ENCODE measurements around the gene PALMD. TPM values are rescaled to one million over a fixed set of nuclear protein-coding genes. Genes with fewer than 3 reads are reported as not detected.

The PALMD gene
- total RNA-seq, 1 donor, result 6.0 TPM

GRCh38 chr1:99680270-99680669, 34.4 kb downstream of the PALMD start:
- H3K4me3 ChIP-seq (ENCODE audit: low read depth, low read length), result no peak overlapping the region
- no peak for TF ChIP-seq CTCF (IDR thresholded peaks at IDR 0.05; ENCODE audit: insufficient read depth, low read length)
- DNase-seq (ENCODE audit: low read depth), result peak; percentile 67

DNA sequence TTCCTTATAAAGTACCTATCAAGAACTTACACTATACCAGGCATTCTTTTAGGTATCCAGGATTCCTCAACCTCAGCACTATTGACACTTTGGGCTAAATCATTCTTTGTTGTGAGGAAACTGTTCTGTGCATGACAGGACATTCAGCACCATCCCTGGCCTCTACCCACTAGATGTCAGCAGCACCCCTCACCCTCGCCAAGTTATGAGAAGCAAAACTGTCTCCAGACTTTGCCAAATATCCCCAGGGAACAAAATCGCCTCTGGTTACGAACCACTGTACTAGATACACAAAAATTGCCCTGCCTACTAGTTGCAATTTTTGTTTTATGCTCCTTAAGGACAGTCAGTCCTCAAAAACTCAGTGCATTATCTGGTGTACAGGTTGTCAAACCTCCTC, 35.7 kb downstream of the PALMD start:
- no peak overlapping the region for H3K4me3 ChIP-seq (ENCODE audit: low read depth, low read length)
- TF ChIP-seq CTCF (IDR thresholded peaks at IDR 0.05; ENCODE audit: insufficient read depth, low read length), result no peak
- no peak for DNase-seq (ENCODE audit: low read depth)

DNA sequence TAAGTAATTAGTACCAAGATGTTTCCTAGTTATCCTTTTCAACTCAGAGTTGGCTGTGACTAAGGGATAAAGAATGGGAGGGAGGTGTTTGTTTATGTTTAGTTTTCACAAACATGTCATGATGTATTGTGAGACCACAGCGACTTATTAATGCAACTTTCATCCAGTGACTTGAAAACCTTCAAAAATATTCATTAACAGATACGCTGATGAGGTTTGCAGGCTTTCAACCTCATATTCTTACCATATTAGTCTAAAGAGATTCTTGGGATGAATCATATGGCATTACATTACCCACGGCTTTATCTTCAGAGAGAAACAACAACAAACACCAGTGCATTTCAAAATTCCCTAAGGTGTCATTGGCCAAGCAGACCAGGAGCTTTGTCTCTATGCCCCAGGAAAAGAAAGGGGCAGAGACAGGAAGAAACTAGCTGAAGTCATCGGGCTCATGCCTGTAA, 36.4 kb downstream of the PALMD start:
- TF ChIP-seq CTCF (IDR thresholded peaks at IDR 0.05; ENCODE audit: insufficient read depth, low read length), result no peak
- peak; percentile 48 for DNase-seq (ENCODE audit: low read depth)
- no peak overlapping the region for H3K4me3 ChIP-seq (ENCODE audit: low read depth, low read length)

DNA sequence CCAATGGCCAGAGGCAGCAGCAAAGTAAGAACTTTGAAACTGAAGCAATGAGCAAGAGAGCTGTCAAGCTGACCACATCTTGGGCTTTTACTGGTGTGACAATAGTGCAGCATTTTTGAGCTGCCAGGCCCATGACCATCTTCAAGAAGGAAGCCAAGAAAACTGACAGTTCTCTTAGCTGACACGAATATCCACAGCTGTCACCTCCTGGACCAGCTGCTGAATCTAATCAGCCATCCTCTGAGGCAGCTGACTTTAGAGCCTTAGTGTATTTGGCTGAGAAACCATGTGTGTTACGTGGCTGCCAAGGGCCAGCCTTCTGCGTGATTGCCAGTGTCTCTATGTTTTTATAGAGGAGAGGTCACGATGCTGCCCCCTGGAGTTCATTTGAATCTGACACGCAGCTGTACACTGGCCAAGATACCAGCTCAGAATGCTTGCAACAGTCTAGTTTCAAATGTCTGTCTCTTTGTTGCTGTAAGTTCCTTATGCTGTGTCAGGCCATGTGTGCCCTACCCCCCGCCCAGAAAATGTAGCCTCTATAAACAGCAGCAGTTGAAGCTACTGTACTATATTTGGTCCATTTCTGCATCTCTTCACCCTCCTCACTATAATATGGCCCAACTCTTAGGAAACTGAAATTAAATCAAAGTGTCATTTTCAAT, 39.7 kb downstream of the PALMD start:
- TF ChIP-seq CTCF (IDR thresholded peaks at IDR 0.05; ENCODE audit: insufficient read depth, low read length), result peak; percentile 50
- peak; percentile 90 for DNase-seq (ENCODE audit: low read depth)
- no peak overlapping the region for H3K4me3 ChIP-seq (ENCODE audit: low read depth, low read length)

GRCh38 chr1:99691175-99691574, 45.3 kb downstream of the PALMD start:
- no peak for TF ChIP-seq CTCF (IDR thresholded peaks at IDR 0.05; ENCODE audit: insufficient read depth, low read length)
- no peak overlapping the region for H3K4me3 ChIP-seq (ENCODE audit: low read depth, low read length)
- peak; percentile 13 for DNase-seq (ENCODE audit: low read depth)

DNA sequence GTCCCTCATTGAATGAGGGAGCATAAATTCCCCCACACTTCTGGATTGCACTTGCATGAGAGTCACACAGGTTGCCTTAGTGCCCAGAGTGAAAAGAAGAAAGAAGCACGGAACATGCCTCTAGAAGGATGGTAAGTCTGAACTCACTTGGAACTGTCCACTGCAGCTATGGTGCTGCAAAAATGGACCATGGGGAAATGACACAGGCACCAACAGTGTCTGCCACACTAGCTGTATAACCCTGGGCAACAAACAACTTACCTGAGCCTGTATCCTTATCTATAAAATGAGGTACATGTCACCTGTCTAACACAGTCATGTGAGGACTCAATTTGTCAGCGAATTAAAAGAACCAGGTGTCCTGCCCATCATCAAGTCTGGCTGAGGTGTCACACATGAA, 50.7 kb downstream of the PALMD start:
- DNase-seq (ENCODE audit: low read depth), result no peak
- no peak for TF ChIP-seq CTCF (IDR thresholded peaks at IDR 0.05; ENCODE audit: insufficient read depth, low read length)

DNA sequence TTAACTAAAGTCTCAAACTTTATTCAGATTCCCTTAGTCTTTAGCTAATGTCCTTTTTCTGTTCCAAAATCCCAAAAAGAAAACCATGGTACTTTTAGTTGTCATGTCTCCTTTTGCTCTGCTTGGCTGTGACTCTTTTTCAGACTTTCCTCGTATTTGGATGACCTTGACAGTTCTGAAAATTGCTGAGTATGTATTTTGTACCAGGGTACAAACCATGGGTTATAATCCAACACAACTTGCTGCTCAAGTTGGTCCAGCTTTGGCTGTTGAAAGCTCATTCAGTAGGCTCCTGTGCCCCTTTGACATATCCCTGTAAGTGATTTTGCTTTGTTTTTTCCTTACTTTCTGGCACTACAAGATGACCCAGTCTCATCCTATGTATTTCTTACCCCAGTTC, 51.7 kb downstream of the PALMD start:
- no peak overlapping the region for H3K4me3 ChIP-seq (ENCODE audit: low read depth, low read length)
- no peak for TF ChIP-seq CTCF (IDR thresholded peaks at IDR 0.05; ENCODE audit: insufficient read depth, low read length)
- DNase-seq (ENCODE audit: low read depth), result no peak

More for the DNA sequence above, 50.7 kb downstream of the PALMD start:
- H3K4me3 ChIP-seq (ENCODE audit: low read depth, low read length), result no peak overlapping the region

Data from fibroblast of the aortic adventitia (primary cell).